Body of pancreas (tissue), 4 donors: ENCODE measurements around the gene ZRANB3.

Experiments
- POLR2A ChIP-seq, 3 donors: fragments of 450-650 bp; IDR thresholded peaks; one replicate each; pipeline ENCODE4 v1.6.1; 2016; ENCODE audit warnings: antibody characterized with exemption in 3 of 3, mild to moderate bottlenecking in 2 of 3
- TF ChIP-seq, protein P1 (sequence below), 7 experiments: fragments of 450-650 bp in 4 of 7; fragments of 200-600 bp in 3 of 7; sonication (generic) in 3 of 7; IDR thresholded peaks; one replicate each; pipeline ENCODE4 v1.5.1; 2016 to 2019; ENCODE audit warnings: antibody characterized with exemption in 7 of 7

DNA sequence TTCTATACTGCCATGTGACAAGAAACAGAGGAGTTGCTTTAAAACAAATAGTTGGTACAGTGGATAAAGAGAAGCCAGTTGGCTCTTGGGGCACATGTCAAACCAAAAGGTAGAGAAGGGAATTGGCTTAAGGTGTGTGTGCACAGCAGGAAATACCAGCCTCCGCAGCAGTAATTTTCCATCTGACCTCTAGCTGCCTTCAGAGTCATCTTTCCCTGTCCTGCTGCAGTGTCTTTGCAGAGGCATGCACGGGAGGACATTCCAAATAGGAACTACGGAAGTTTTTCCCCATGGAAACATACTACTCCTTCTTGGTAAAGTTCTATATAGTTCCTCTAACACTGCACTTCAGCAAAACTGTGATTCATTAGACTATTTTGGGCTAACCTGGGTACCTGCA is 379.4 kb downstream of the ZRANB3 start:
- TF ChIP-seq, protein P1, sequence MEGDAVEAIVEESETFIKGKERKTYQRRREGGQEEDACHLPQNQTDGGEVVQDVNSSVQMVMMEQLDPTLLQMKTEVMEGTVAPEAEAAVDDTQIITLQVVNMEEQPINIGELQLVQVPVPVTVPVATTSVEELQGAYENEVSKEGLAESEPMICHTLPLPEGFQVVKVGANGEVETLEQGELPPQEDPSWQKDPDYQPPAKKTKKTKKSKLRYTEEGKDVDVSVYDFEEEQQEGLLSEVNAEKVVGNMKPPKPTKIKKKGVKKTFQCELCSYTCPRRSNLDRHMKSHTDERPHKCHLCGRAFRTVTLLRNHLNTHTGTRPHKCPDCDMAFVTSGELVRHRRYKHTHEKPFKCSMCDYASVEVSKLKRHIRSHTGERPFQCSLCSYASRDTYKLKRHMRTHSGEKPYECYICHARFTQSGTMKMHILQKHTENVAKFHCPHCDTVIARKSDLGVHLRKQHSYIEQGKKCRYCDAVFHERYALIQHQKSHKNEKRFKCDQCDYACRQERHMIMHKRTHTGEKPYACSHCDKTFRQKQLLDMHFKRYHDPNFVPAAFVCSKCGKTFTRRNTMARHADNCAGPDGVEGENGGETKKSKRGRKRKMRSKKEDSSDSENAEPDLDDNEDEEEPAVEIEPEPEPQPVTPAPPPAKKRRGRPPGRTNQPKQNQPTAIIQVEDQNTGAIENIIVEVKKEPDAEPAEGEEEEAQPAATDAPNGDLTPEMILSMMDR (IDR thresholded peaks at IDR 0.05) = no peak
- TF ChIP-seq POLR2A (IDR thresholded peaks at IDR 0.05) = no peak
